Loucy (cell line): ENCODE results near the gene PEX5L.

ENCODE experiments used
- EZH2phosphoT487 ChIP-seq: fragments of 200-600 bp; IDR thresholded peaks from 2 replicates; pipeline ENCODE4 v1.6.1; 2018; ENCODE audit warnings: antibody characterized with exemption, mild to moderate bottlenecking, moderate library complexity, borderline replicate concordance
- TF ChIP-seq, protein P1 (sequence below): fragments of 200-600 bp; sonication (generic); conservative IDR thresholded peaks from 2 replicates; pipeline ENCODE4 v1.5.1; 2014; ENCODE audit warnings: mild to moderate bottlenecking, antibody characterized with exemption, low read length

- TF ChIP-seq, protein P1, sequence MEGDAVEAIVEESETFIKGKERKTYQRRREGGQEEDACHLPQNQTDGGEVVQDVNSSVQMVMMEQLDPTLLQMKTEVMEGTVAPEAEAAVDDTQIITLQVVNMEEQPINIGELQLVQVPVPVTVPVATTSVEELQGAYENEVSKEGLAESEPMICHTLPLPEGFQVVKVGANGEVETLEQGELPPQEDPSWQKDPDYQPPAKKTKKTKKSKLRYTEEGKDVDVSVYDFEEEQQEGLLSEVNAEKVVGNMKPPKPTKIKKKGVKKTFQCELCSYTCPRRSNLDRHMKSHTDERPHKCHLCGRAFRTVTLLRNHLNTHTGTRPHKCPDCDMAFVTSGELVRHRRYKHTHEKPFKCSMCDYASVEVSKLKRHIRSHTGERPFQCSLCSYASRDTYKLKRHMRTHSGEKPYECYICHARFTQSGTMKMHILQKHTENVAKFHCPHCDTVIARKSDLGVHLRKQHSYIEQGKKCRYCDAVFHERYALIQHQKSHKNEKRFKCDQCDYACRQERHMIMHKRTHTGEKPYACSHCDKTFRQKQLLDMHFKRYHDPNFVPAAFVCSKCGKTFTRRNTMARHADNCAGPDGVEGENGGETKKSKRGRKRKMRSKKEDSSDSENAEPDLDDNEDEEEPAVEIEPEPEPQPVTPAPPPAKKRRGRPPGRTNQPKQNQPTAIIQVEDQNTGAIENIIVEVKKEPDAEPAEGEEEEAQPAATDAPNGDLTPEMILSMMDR = no peak
- no peak for TF ChIP-seq EZH2phosphoT487
Measured at GRCh38 chr3:179921500-179921899, 115.2 kb downstream of the PEX5L start.
